ENCODE results near the gene CCDC93.

- TF ChIP-seq MEIS1 (CRISPR knock-in tag; IDR thresholded peaks at IDR 0.05; ENCODE audit: borderline replicate concordance) (no peak), ATF2 (tag by site-specific recombination; IDR thresholded peaks at IDR 0.05; ENCODE audit: low read depth) (no peak), REST (tag by site-specific recombination; IDR thresholded peaks at IDR 0.05) (no peak), CTCF (tag by site-specific recombination; IDR thresholded peaks at IDR 0.05) (no peak)
Observed at GRCh38 chr2:118055512-118056164, 41.8 kb upstream of the CCDC93 start.
